Endothelial cell (in vitro differentiated cells): ENCODE measurements around the gene CDH23. TPM values are rescaled to one million over a fixed set of nuclear protein-coding genes. Genes with fewer than 3 reads are reported as not detected.
A peak's percentile ranks its signal among the peaks of the same experiment; 100 is the strongest.

Experiments
- DNase-seq: peaks from one replicate; pipeline ENCODE4 v3.0.0; 2021; ENCODE audit warnings: low spot score
- H3K27ac Mint-ChIP-seq: one replicate; pipeline ENCODE4 v1.8.0; 2021; ENCODE audit warnings: mixed read lengths, inconsistent platforms; ENCODE audit not compliant: unreplicated experiment
- H3K27me3 Mint-ChIP-seq: one replicate; pipeline ENCODE4 v1.8.0; 2021; ENCODE audit warnings: mild to moderate bottlenecking, moderate library complexity, mixed read lengths, inconsistent platforms; ENCODE audit not compliant: unreplicated experiment
- H3K36me3 Mint-ChIP-seq: one replicate; pipeline ENCODE4 v1.8.0; 2021; ENCODE audit warnings: mild to moderate bottlenecking, low read depth, mixed read lengths, inconsistent platforms; ENCODE audit not compliant: unreplicated experiment
- H3K4me1 Mint-ChIP-seq: one replicate; pipeline ENCODE4 v1.8.0; 2021; ENCODE audit warnings: mild to moderate bottlenecking, mixed read lengths, inconsistent platforms; ENCODE audit not compliant: unreplicated experiment
- H3K4me3 Mint-ChIP-seq: one replicate; pipeline ENCODE4 v1.8.0; 2021; ENCODE audit warnings: mild to moderate bottlenecking, mixed read lengths, inconsistent platforms; ENCODE audit not compliant: unreplicated experiment
- H3K9me3 Mint-ChIP-seq: one replicate; pipeline ENCODE4 v1.8.0; 2021; ENCODE audit warnings: mixed read lengths, inconsistent platforms; ENCODE audit not compliant: unreplicated experiment
- total RNA-seq: library from RNA; stranded (reverse); fragmentation: NEBNext Ultra II Directional; extraction: Animal tissue kit (Norgen Biotek cat#: 25700); gene quantifications from one replicate; pipeline ENCODE4 v1.2.1, GENCODE V29; 2021; ENCODE audit not compliant: unreplicated experiment
- TF ChIP-seq, protein P1 (sequence below): fragments of 200-600 bp; sonication (generic); IDR thresholded peaks from one replicate; pipeline ENCODE4 v1.5.0; 2021; ENCODE audit warnings: antibody characterized with exemption; ENCODE audit not compliant: unreplicated experiment

The CDH23 gene
- total RNA-seq, 1 donor from 2014 or later = 0.54 TPM

DNA sequence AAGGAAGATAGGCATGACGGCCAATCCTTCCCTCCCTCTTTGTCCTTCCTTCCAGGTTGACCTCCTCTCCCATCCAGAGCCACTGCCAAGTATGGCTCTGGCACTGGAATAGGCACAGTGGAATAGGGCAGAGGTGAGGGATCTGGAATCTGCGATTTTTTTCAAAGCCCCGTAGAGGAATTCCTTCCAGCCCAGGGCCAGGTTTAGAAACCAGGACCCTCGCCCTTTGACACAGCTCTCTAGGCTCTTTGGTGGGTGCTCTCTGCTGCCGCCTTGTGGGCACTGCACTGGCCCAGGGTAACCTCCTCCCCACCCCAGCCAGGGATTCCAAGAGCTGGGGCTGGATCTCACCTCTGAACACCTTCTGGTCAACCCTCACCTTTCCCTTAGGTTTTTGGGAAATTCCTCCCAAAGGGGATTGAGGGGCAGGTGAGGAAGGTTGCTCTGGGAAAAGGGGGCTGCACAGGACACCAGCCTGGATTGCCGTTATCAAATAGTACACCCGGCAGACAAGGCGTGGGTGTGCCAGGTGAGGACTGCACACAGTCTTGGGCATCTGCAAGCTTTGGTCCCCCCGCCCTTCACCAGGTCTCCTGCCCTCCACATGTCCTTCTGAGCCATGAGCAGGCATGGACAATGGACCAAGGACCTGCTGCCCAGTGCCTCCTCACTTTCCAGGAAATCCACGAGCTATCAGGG, 300.1 kb downstream of the CDH23 start:
- Mint-ChIP-seq H3K4me3 (no peak overlapping the region), H3K27ac (no peak overlapping the region), H3K27me3 (peaks cover 5% of the 10 kb centered on the region), H3K36me3 (no peaks in the 10 kb centered on the region), H3K9me3 (no peaks in the 10 kb centered on the region), H3K4me1 (peaks cover 13% of the 10 kb centered on the region)
- TF ChIP-seq, protein P1, sequence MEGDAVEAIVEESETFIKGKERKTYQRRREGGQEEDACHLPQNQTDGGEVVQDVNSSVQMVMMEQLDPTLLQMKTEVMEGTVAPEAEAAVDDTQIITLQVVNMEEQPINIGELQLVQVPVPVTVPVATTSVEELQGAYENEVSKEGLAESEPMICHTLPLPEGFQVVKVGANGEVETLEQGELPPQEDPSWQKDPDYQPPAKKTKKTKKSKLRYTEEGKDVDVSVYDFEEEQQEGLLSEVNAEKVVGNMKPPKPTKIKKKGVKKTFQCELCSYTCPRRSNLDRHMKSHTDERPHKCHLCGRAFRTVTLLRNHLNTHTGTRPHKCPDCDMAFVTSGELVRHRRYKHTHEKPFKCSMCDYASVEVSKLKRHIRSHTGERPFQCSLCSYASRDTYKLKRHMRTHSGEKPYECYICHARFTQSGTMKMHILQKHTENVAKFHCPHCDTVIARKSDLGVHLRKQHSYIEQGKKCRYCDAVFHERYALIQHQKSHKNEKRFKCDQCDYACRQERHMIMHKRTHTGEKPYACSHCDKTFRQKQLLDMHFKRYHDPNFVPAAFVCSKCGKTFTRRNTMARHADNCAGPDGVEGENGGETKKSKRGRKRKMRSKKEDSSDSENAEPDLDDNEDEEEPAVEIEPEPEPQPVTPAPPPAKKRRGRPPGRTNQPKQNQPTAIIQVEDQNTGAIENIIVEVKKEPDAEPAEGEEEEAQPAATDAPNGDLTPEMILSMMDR = peak; percentile 78
- peak; percentile 76 for DNase-seq

DNA sequence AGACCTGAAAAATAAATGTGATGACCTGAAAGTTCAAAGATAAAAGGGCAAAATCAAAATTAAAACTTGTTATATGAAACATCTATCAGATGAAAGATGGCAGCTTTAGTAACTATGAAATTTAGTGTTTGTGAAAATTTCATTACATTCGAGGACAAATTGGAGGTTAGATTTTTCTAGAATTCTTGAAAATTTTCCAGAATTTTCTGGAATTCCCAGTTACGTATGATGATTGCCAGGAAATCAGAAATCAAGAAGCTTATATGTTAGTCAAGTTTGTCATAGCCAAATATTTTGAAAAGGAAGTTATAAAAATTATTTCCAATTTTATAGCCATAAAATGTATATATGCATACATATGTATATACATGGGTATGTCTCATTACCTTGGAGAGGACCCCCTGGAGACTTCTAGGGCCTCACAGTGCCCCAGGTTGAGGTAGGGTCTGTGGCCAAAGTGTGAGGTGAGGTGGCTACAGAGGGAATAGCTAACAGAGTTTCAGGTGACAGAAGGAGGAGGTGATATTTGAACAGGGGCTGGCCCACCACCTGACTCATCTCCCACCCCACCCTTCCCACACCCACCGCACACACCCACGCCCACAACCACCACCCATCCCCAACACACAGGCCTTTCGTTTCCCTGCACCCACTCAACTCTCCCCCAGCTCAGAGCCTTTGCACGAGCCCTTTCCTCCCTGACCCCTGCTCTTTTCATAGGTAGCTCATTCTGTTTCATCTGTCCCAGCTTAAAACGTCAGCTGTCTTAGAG, 301.4 kb downstream of the CDH23 start:
- Mint-ChIP-seq H3K4me1 (peaks cover 17% of the 10 kb centered on the region), H3K36me3 (no peaks in the 10 kb centered on the region), H3K27me3 (peaks cover 5% of the 10 kb centered on the region), H3K9me3 (no peaks in the 10 kb centered on the region), H3K27ac (no peak overlapping the region), H3K4me3 (no peak overlapping the region)
- DNase-seq = no peak
- TF ChIP-seq, protein P1 = no peak

DNA sequence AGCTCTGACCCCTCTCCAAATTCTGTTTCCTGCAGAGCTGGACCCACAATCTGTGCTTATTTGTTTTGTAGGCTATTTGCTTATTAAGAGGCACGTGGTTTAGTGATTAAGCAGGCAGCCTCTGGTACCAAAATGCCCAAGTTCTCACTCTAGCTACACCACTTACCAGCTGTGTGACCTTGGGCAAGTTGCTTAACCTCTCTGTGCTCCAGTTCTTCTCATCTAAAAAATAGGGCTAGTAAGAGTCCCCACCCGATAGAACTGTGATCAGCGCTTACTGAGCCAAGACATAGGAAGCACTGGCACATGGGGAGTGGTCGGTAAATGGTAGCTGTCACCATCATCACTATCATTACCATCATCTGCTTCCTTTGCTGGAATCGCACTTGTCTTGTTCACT, 302.0 kb downstream of the CDH23 start:
- TF ChIP-seq, protein P1 = no peak

DNA sequence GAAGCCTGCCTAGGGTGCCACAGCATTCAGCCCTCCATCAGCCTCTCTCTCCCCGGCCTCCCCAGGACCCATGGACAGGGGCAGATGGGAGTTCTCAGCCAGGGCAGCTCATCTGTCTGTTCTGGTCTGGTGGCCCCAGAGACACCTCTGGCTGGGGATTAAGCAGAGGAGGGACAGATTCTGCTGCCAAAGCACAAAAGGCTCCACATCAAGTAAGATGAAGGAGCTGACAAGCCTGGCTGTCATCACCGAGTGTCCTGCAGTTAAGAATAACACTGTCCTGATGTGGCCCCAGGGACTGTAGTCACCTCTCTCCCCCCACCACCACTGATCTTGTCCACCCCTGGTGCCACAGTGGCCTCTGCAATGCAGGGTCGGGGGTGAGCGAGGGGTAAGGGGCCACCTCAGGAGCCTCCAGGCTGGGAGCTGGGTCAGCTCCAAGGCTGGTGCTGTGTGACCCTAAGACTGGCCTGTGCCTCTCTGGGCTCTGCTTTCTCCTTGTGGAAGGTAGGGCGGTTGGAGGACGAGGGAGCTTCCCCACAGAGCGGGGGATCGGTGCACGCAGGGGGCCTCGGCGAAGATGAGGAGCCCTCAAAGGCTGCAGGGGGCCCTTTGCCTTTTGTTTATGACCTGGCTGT, 304.1 kb downstream of the CDH23 start:
- H3K27me3 Mint-ChIP-seq = peaks cover 4% of the 10 kb centered on the region
- TF ChIP-seq, protein P1 = no peak
- H3K4me3 Mint-ChIP-seq = no peak overlapping the region
- H3K9me3 Mint-ChIP-seq = no peaks in the 10 kb centered on the region
- H3K27ac Mint-ChIP-seq = no peak overlapping the region
- peaks cover 5% of the 10 kb centered on the region for H3K4me1 Mint-ChIP-seq
- H3K36me3 Mint-ChIP-seq = no peaks in the 10 kb centered on the region
- no peak for DNase-seq

More for the DNA sequence above, 302.0 kb downstream of the CDH23 start:
- Mint-ChIP-seq H3K4me3 (no peak overlapping the region), H3K27ac (no peak overlapping the region), H3K9me3 (no peaks in the 10 kb centered on the region), H3K27me3 (peaks cover 5% of the 10 kb centered on the region), H3K4me1 (peaks cover 10% of the 10 kb centered on the region), H3K36me3 (no peaks in the 10 kb centered on the region)
- no peak for DNase-seq
